ENCODE data around the gene COQ10A. TPM values are rescaled to one million over a fixed set of nuclear protein-coding genes. Genes with fewer than 3 reads are reported as not detected.

Gene COQ10A
- total and polyA plus RNA-seq, 2 of the 13 experiments (the other 11 are each of a cell fraction or from before 2014, with no cell fraction given) = 21.0 to 37.3 TPM

- peak; percentile 53 for TF ChIP-seq ZNF781 (CRISPR knock-in tag; IDR thresholded peaks at IDR 0.05; ENCODE audit: borderline replicate concordance, not compliant biosample characterization)
- TF ChIP-seq ZNF33A (CRISPR knock-in tag; IDR thresholded peaks at IDR 0.05; ENCODE audit: borderline replicate concordance) = 0 out of 2 replicates have a peak, but pooled peaks have one; percentile 72
- peak; percentile 74 for TF ChIP-seq SKI (IDR thresholded peaks at IDR 0.05; ENCODE audit: partially characterized antibody)
- no peak for TF ChIP-seq SMYD3 (CRISPR knock-in tag; IDR thresholded peaks at IDR 0.05)
- TF ChIP-seq HINFP (CRISPR knock-in tag; IDR thresholded peaks at IDR 0.05; ENCODE audit: low read depth) = peak; percentile 60; the same call in 1 of the 2 replicates
- TF ChIP-seq CBX2 (IDR thresholded peaks at IDR 0.05; ENCODE audit: low read depth, low read length) = no peak
- TF ChIP-seq CBX2 (CRISPR knock-in tag; IDR thresholded peaks at IDR 0.05; ENCODE audit: low read depth) = no peak
- peak; percentile 25; the same call in 1 of the 2 replicates for TF ChIP-seq FOXJ3 (CRISPR knock-in tag; IDR thresholded peaks at IDR 0.05; ENCODE audit: borderline replicate concordance)
- TF ChIP-seq DDIT3 (CRISPR knock-in tag; IDR thresholded peaks at IDR 0.05) = no peak
- TF ChIP-seq MXD4 (CRISPR knock-in tag; IDR thresholded peaks at IDR 0.05) = 0 out of 2 replicates have a peak, but pooled peaks have one; percentile 72
- peak; percentile 50; the same call in 1 of the 2 replicates for TF ChIP-seq ARNT2 (CRISPR knock-in tag; IDR thresholded peaks at IDR 0.05; ENCODE audit: low read depth)
- TF ChIP-seq TARDBP (CRISPR knock-in tag; IDR thresholded peaks at IDR 0.05) = peak; percentile 64; the same call in 1 of the 2 replicates
- TF ChIP-seq ELF3 (CRISPR knock-in tag; IDR thresholded peaks at IDR 0.05) = peak; percentile 89
- peak; percentile 93 for TF ChIP-seq HNRNPK (IDR thresholded peaks at IDR 0.05; ENCODE audit: low read depth, low read length, poor library complexity, severe bottlenecking)
- no peak for TF ChIP-seq ZNF839 (CRISPR knock-in tag; IDR thresholded peaks at IDR 0.05; ENCODE audit: borderline replicate concordance)
- TF ChIP-seq GFI1 (CRISPR knock-in tag; IDR thresholded peaks at IDR 0.05; ENCODE audit: borderline replicate concordance) = 0 out of 2 replicates have a peak, but pooled peaks have one; percentile 31
- TF ChIP-seq ARID4A (CRISPR knock-in tag; IDR thresholded peaks at IDR 0.05; ENCODE audit: borderline replicate concordance) = peak; percentile 80; the same call in 1 of the 2 replicates
- TF ChIP-seq ZBTB21 (CRISPR knock-in tag; IDR thresholded peaks at IDR 0.05) = 0 out of 2 replicates have a peak, but pooled peaks have one; percentile 40
- 0 out of 2 replicates have a peak, but pooled peaks have one; percentile 55 for TF ChIP-seq ZNF607 (CRISPR knock-in tag; IDR thresholded peaks at IDR 0.05; ENCODE audit: borderline replicate concordance)
- peak; percentile 80 for TF ChIP-seq RAD21 (CRISPR knock-in tag; IDR thresholded peaks at IDR 0.05)
Observed at GRCh38 chr12:56224102-56224701, 42.5 kb upstream of the COQ10A start, which contains the start of gene NABP2 (continued).

All from HepG2 (cell line).